ENCODE data around the gene TMEM212.

Gene TMEM212

DNA sequence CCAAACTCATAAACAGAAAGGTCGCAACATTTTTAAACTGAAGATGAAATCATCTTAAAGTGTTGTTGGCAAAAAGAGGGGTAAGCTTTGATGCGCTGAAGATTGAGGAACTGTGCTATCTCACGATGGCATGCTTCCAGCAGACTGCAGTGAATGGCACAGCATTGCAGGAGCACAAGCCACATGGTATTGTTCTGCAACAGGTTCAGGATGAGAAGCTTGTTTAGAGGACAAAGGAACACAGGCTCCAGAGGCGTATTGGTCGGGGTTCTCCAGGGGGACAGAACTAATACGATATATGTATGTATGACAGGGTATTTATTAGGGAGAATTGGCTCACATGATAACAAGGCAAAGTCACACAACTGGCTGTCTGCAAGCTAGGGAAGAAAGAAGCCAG, 19.0 kb upstream of the TMEM212 start:
- DNase-seq (ENCODE audit: low spot score) (no peak), ATAC-seq (ENCODE audit: low read depth) (no peak)

DNA sequence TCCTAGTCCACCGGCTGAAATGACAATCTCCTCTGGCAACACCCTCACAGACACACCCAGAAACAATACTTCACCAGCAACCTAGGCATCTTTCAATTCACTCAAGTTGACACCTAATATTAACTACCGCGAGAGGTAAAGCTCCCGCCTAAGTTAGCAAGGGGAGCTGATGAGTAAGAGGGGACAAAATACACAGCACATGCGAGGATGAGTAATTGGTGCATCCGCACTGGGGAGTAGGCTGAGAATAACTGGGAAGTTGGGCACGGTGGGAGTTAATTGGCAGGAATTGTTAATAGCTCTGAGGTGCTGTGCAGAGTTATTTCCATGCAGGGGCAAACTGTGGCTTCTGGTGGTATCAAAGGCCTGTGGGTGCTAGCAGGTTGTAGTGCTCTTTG, 18.3 kb upstream of the TMEM212 start:
- Histone ChIP-seq H3K27me3 (ENCODE audit: insufficient read depth, poor library complexity, severe bottlenecking) (no peaks in the 10 kb centered on the region), H3K4me1 (ENCODE audit: insufficient read depth, poor library complexity, severe bottlenecking) (peaks cover 17% of the 10 kb centered on the region)
- no peak for DNase-seq (ENCODE audit: low spot score)

More for the DNA sequence above, 19.0 kb upstream of the TMEM212 start:
- no peak for TF ChIP-seq CTCF (IDR thresholded peaks at IDR 0.05; ENCODE audit: poor library complexity, severe bottlenecking)
- Histone ChIP-seq H3K27me3 (ENCODE audit: insufficient read depth, poor library complexity, severe bottlenecking) (no peaks in the 10 kb centered on the region), H3K4me1 (ENCODE audit: insufficient read depth, poor library complexity, severe bottlenecking) (peaks cover 14% of the 10 kb centered on the region), H3K36me3 (ENCODE audit: low read depth) (no peaks in the 10 kb centered on the region), H3K4me3 (ENCODE audit: severe bottlenecking) (no peak overlapping the region), H3K27ac (ENCODE audit: poor library complexity, severe bottlenecking) (no peak overlapping the region), H3K9me3 (ENCODE audit: severe bottlenecking) (no peaks in the 10 kb centered on the region)

DNA sequence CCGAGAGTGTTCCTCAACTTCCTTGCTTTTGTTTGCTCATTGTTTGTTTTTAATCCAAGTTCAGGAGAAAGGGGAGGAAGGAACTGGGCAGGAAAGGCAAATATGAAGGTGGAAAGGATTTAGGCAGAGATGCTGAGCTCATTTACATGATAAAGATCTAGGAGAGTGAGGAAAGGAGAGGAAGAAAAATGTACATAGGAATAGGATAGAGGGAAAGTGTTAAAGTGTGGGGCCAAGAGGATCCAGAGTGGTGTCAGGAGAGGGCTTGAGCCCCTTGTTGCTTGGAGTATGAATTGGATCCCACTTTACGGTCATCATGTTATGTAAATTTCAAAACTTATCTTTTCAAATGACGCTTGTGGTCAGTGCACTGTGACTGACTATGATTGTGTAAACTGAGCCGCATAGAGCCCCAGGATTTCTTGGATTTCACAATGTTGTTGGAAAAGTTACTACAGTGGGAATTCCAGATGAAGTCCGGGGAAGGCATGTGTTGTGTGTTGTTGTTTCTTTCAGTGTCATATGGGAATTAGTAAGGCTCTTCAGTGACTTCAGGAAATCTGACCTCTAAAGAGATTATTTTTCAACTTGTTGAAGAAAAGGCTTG, 17.8 kb upstream of the TMEM212 start:
- Histone ChIP-seq H3K4me1 (ENCODE audit: insufficient read depth, poor library complexity, severe bottlenecking) (peaks cover 17% of the 10 kb centered on the region), H3K4me3 (ENCODE audit: severe bottlenecking) (no peak overlapping the region), H3K27ac (ENCODE audit: poor library complexity, severe bottlenecking) (peak overlapping the region; percentile 18), H3K27me3 (ENCODE audit: insufficient read depth, poor library complexity, severe bottlenecking) (no peaks in the 10 kb centered on the region), H3K9me3 (ENCODE audit: severe bottlenecking) (no peaks in the 10 kb centered on the region), H3K36me3 (ENCODE audit: low read depth) (no peaks in the 10 kb centered on the region)
- TF ChIP-seq CTCF (IDR thresholded peaks at IDR 0.05; ENCODE audit: poor library complexity, severe bottlenecking) = no peak
- ATAC-seq (ENCODE audit: low read depth) (peak; percentile 46; the same call in 2 of the 3 replicates), DNase-seq (ENCODE audit: low spot score) (no peak)

More for the DNA sequence above, 18.3 kb upstream of the TMEM212 start:
- no peaks in the 10 kb centered on the region for H3K36me3 ChIP-seq (ENCODE audit: low read depth)
- H3K27ac ChIP-seq (ENCODE audit: poor library complexity, severe bottlenecking) = peak overlapping the region; percentile 18
- peak; percentile 68; the same call in 2 of the 3 replicates for ATAC-seq (ENCODE audit: low read depth)
- no peak overlapping the region for H3K4me3 ChIP-seq (ENCODE audit: severe bottlenecking)
- TF ChIP-seq CTCF (IDR thresholded peaks at IDR 0.05; ENCODE audit: poor library complexity, severe bottlenecking) = no peak
- H3K9me3 ChIP-seq (ENCODE audit: severe bottlenecking) = no peaks in the 10 kb centered on the region

- H3K4me1 ChIP-seq (ENCODE audit: insufficient read depth, poor library complexity, severe bottlenecking) = peaks cover 17% of the 10 kb centered on the region
- ATAC-seq (ENCODE audit: low read depth) (no peak), DNase-seq (ENCODE audit: low spot score) (no peak)
- H3K4me3 ChIP-seq (ENCODE audit: severe bottlenecking) = no peak overlapping the region
- H3K27me3 ChIP-seq (ENCODE audit: insufficient read depth, poor library complexity, severe bottlenecking) = no peaks in the 10 kb centered on the region
- TF ChIP-seq CTCF (IDR thresholded peaks at IDR 0.05; ENCODE audit: poor library complexity, severe bottlenecking) = no peak
- no peak overlapping the region for H3K27ac ChIP-seq (ENCODE audit: poor library complexity, severe bottlenecking)
- no peaks in the 10 kb centered on the region for H3K36me3 ChIP-seq (ENCODE audit: low read depth)
- H3K9me3 ChIP-seq (ENCODE audit: severe bottlenecking) = no peaks in the 10 kb centered on the region
These were observed 15.8 kb upstream of the TMEM212 start for GRCh38 chr3:171827385-171827784.

DNA sequence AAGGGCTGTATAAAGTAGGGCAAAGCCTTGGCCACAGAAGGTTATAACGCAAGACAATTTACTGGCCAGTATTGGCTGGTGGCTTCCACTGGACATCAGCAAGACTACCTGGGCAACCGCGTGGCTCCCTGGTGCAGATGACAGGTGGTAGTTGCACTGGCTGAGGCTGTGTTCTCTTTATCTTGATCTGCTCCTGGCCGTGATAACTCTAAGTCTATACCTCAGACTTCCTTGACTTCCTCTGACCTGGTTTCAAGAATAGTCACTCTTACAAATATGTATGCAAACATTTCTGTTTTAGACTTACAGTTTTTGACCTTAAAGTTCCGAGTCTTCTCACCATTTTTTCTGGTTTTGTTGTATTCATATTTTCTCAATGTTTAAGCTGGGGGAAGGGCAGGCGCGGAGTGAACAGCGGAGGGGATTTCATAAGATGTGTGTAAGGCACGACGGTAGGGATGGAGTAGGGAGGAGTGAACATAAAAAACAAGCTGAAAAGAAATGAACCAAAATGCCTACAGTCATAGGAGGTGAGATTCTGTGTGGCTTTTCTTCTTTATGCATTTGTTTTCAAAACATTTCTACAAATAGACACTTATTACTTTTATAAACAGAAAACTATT, 15.2 kb upstream of the TMEM212 start:
- no peak for ATAC-seq (ENCODE audit: low read depth)
- Histone ChIP-seq H3K27me3 (ENCODE audit: insufficient read depth, poor library complexity, severe bottlenecking) (no peaks in the 10 kb centered on the region), H3K27ac (ENCODE audit: poor library complexity, severe bottlenecking) (no peak overlapping the region), H3K4me3 (ENCODE audit: severe bottlenecking) (no peak overlapping the region), H3K4me1 (ENCODE audit: insufficient read depth, poor library complexity, severe bottlenecking) (peaks cover 17% of the 10 kb centered on the region), H3K9me3 (ENCODE audit: severe bottlenecking) (no peaks in the 10 kb centered on the region), H3K36me3 (ENCODE audit: low read depth) (no peaks in the 10 kb centered on the region)
- DNase-seq (ENCODE audit: low spot score) = no peak
- no peak for TF ChIP-seq CTCF (IDR thresholded peaks at IDR 0.05; ENCODE audit: poor library complexity, severe bottlenecking)

Measured in RWPE2 (cell line).